Astrocyte (in vitro differentiated cells and primary cell): Measurements from ENCODE around the gene MPZL1. TPM values are rescaled to one million over a fixed set of nuclear protein-coding genes. Genes with fewer than 3 reads are reported as not detected.

ENCODE experiments used
- DNase-seq: peaks from one replicate; pipeline ENCODE4 v3.0.0-alpha.2; 2010; ENCODE audit warnings: low read depth
- FAIRE-seq: peaks from 2 replicates; lab custom pipeline; 2011; peaks lifted over from hg19 to GRCh38; lab: Jason Lieb, UNC
- H2AFZ ChIP-seq: 2 replicates; pipeline ENCODE4 v1.6.0; 2012; ENCODE audit warnings: low read depth, low read length, inconsistent platforms
- H3K27ac ChIP-seq: 2 replicates; pipeline ENCODE4 v1.5.1; 2011; ENCODE audit warnings: low read depth, low read length, inconsistent platforms
- H3K27me3 ChIP-seq: 2 replicates; pipeline ENCODE4 v1.6.0; 2011; ENCODE audit warnings: low read length, inconsistent platforms; ENCODE audit not compliant: insufficient read depth
- H3K36me3 ChIP-seq: 2 replicates; pipeline ENCODE4 v1.5.1; 2011; ENCODE audit warnings: low read length, inconsistent platforms; ENCODE audit not compliant: insufficient read depth
- H3K4me1 ChIP-seq: 2 replicates; pipeline ENCODE4 v1.5.1; 2011; ENCODE audit warnings: low read length, inconsistent platforms; ENCODE audit not compliant: insufficient read depth
- H3K4me2 ChIP-seq: 2 replicates; pipeline ENCODE4 v1.6.0; 2012; ENCODE audit warnings: low read length, inconsistent platforms
- H3K4me3 ChIP-seq: 2 replicates; pipeline ENCODE4 v1.5.1; 2011; ENCODE audit warnings: low read depth, mild to moderate bottlenecking, low read length, inconsistent platforms; ENCODE audit not compliant: insufficient read depth
- H3K79me2 ChIP-seq: 2 replicates; pipeline ENCODE4 v1.6.0; 2012; ENCODE audit warnings: mild to moderate bottlenecking, low read length, inconsistent platforms; ENCODE audit not compliant: insufficient read depth
- H3K9ac ChIP-seq: 2 replicates; pipeline ENCODE4 v1.6.0; 2012; ENCODE audit warnings: mild to moderate bottlenecking, low read length, inconsistent platforms
- H3K9me3 ChIP-seq: 2 replicates; pipeline ENCODE4 v1.5.1; 2012; ENCODE audit warnings: low read depth, mild to moderate bottlenecking, low read length, inconsistent platforms; ENCODE audit not compliant: insufficient read depth
- H4K20me1 ChIP-seq: 2 replicates; pipeline ENCODE4 v1.6.0; 2012; ENCODE audit warnings: low read length, inconsistent platforms; ENCODE audit not compliant: insufficient read depth
- H3K27ac Mint-ChIP-seq: one replicate; pipeline ENCODE4 v1.8.0; 2021; ENCODE audit warnings: mild to moderate bottlenecking, mixed read lengths; ENCODE audit not compliant: unreplicated experiment
- H3K27me3 Mint-ChIP-seq: one replicate; pipeline ENCODE4 v1.8.0; 2021; ENCODE audit warnings: low read depth, mixed read lengths; ENCODE audit not compliant: unreplicated experiment
- H3K36me3 Mint-ChIP-seq: one replicate; pipeline ENCODE4 v1.8.0; 2021; ENCODE audit warnings: low read depth, mixed read lengths; ENCODE audit not compliant: unreplicated experiment
- H3K4me1 Mint-ChIP-seq: one replicate; pipeline ENCODE4 v1.8.0; 2021; ENCODE audit warnings: low read depth, mixed read lengths; ENCODE audit not compliant: unreplicated experiment
- H3K4me3 Mint-ChIP-seq: one replicate; pipeline ENCODE4 v1.8.0; 2021; ENCODE audit warnings: mild to moderate bottlenecking, moderate library complexity, mixed read lengths; ENCODE audit not compliant: unreplicated experiment
- H3K9me3 Mint-ChIP-seq: one replicate; pipeline ENCODE4 v1.8.0; 2021; ENCODE audit warnings: mild to moderate bottlenecking, mixed read lengths; ENCODE audit not compliant: unreplicated experiment
- CTCF ChIP-seq: IDR thresholded peaks from 2 replicates; pipeline ENCODE4 v1.5.1; 2011; ENCODE audit warnings: low read depth, mild to moderate bottlenecking, inconsistent platforms, low read length, moderate library complexity; ENCODE audit not compliant: insufficient read depth
- EZH2 ChIP-seq: IDR thresholded peaks from 2 replicates; pipeline ENCODE4 v1.6.1; 2012; ENCODE audit warnings: mild to moderate bottlenecking, low read length, inconsistent platforms; ENCODE audit not compliant: insufficient read depth
- total RNA-seq: library from RNA; stranded (reverse); gene quantifications from 2 replicates; pipeline ENCODE4 v1.2.1, GENCODE V29; 2021

The MPZL1 gene
- total RNA-seq, 1 donor from 2014 or later = 240 TPM

DNA sequence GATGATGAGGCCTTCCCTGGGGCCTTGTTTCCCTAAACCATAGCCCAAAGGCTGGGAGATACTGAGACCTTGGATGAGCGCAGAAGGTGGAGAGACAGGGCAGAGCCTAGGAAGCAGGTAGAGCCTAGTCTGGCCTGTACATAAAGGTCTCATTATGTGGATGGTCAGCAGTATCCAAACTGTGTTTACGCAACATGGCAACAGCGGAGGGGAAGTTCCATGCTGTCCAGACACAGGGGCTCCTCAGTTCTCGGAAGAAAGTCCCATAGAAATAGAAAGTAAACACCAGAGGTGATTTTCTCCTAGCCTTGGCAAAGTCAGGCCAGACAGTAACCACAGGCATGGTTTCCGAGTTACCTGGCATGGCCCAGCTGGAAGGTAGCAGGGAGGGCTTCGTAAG, 42.1 kb upstream of the MPZL1 start:
- Histone ChIP-seq H3K36me3 (no peaks in the 10 kb centered on the region), H3K27me3 (peaks cover 6% of the 10 kb centered on the region), H3K27ac (no peak overlapping the region), H3K4me2 (no peak overlapping the region), H2AFZ (no peak overlapping the region), H3K4me1 (peaks cover 5% of the 10 kb centered on the region), H3K79me2 (no peaks in the 10 kb centered on the region), H3K9ac (no peak overlapping the region), H3K9me3 (no peaks in the 10 kb centered on the region), H4K20me1 (no peaks in the 10 kb centered on the region), H3K4me3 (no peak overlapping the region)
- no peak for FAIRE-seq
- Mint-ChIP-seq H3K9me3 (no peaks in the 10 kb centered on the region), H3K4me1 (peaks cover 12% of the 10 kb centered on the region), H3K27ac (no peak overlapping the region), H3K27me3 (peaks cover 8% of the 10 kb centered on the region), H3K36me3 (no peaks in the 10 kb centered on the region), H3K4me3 (no peak overlapping the region)
- no peak for DNase-seq
- TF ChIP-seq EZH2 (no peak), CTCF (no peak)

GRCh38 chr1:167681024-167681423, 40.8 kb upstream of the MPZL1 start:
- H3K27me3 ChIP-seq = peaks cover 6% of the 10 kb centered on the region
- no peak overlapping the region for H3K27ac Mint-ChIP-seq
- no peaks in the 10 kb centered on the region for H3K9me3 Mint-ChIP-seq
- H3K4me3 Mint-ChIP-seq = no peak overlapping the region
- DNase-seq (no peak), FAIRE-seq (no peak)
- peaks cover 5% of the 10 kb centered on the region for H3K4me1 ChIP-seq
- no peak overlapping the region for H2AFZ ChIP-seq
- H3K4me3 ChIP-seq = no peak overlapping the region
- peaks cover 9% of the 10 kb centered on the region for H3K27me3 Mint-ChIP-seq
- H3K9me3 ChIP-seq = no peaks in the 10 kb centered on the region
- no peak overlapping the region for H3K27ac ChIP-seq
- H3K79me2 ChIP-seq = no peaks in the 10 kb centered on the region
- TF ChIP-seq EZH2 (no peak), CTCF (no peak)
- no peaks in the 10 kb centered on the region for H3K36me3 ChIP-seq
- peaks cover 18% of the 10 kb centered on the region for H3K4me1 Mint-ChIP-seq
- no peaks in the 10 kb centered on the region for H3K36me3 Mint-ChIP-seq
- H3K9ac ChIP-seq = no peak overlapping the region
- no peak overlapping the region for H3K4me2 ChIP-seq
- H4K20me1 ChIP-seq = no peaks in the 10 kb centered on the region

DNA sequence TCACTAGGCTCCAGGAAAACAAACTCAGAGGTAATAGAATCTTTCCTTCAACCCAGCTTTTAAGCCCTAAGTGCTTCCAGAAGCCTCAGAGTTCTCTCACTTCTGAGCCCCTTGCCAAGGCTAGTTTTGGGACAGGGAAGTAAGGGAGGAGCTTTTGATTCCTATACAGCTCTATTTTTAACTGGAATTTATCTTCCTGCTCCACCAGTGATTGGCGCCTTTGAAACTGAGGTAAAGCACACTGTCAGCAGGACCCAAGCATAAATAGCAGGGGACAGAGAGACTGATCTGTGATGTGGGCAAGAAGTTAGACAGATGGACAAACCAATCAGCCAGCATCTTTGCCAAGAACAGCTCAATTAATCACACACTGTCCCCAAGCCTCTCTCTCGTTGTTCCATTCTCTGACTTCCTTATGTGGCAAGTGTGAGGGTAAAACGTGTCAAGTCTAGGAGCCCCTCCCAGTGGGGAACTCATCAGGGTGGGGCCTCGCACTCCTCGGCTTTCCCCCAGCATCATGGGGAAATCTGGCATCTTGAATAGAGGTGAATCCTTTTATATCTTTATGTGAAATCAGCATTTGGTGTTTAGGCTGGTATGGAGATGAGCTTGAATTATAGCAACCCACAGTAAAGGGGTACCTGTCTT, 40.2 kb upstream of the MPZL1 start:
- FAIRE-seq (no peak), DNase-seq (no peak)
- H3K27me3 ChIP-seq = peaks cover 6% of the 10 kb centered on the region
- H3K9ac ChIP-seq = no peak overlapping the region
- Mint-ChIP-seq H3K9me3 (no peaks in the 10 kb centered on the region), H3K36me3 (no peaks in the 10 kb centered on the region), H3K4me3 (no peak overlapping the region), H3K27ac (no peak overlapping the region), H3K4me1 (peaks cover 18% of the 10 kb centered on the region), H3K27me3 (peaks cover 10% of the 10 kb centered on the region)
- H2AFZ ChIP-seq = no peak overlapping the region
- TF ChIP-seq EZH2 (no peak), CTCF (no peak)
- peaks cover 5% of the 10 kb centered on the region for H3K4me1 ChIP-seq
- no peaks in the 10 kb centered on the region for H4K20me1 ChIP-seq
- H3K9me3 ChIP-seq = no peaks in the 10 kb centered on the region
- H3K79me2 ChIP-seq = no peaks in the 10 kb centered on the region
- H3K36me3 ChIP-seq = no peaks in the 10 kb centered on the region
- no peak overlapping the region for H3K4me2 ChIP-seq
- H3K4me3 ChIP-seq = no peak overlapping the region
- no peak overlapping the region for H3K27ac ChIP-seq
